ENCODE measurements around the gene ITGA2. TPM values are rescaled to one million over a fixed set of nuclear protein-coding genes. Genes with fewer than 3 reads are reported as not detected.
"Not testable (repeated sequence)": the region's sequence is repeated elsewhere in the genome, so short reads cannot be mapped to it uniquely, and the experiment has no call there.

The ITGA2 gene
- total and polyA plus RNA-seq, 4 experiments from 2014 or later, result 0.30 to 1.6 (median 0.93) TPM

DNA sequence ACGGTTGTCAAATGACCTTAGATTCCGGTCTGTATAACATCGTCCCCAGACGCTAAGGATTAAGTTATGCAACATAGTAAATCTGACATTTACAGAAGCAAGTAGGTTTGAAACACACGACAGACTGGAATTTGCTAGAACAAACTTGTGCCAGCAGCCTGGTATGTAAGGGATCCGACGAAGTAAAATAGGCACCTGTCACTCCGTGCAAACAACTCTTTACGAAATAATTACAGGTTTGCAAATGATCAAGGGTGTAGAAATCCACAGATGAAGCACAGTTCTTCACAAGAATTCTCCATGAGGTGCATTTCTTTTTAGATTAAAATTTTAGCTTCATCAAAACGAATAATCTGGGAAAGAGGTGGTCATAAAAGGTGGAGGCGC is 119.9 kb downstream of the ITGA2 start:
- ChIA-PET POLR2A (ENCODE audit: partially characterized antibody) (interaction anchor here (0.8 to 1.4 kb wide), 10 partner anchors 11 to 1201 kb away, joined by 3 to 6 read pairs (median 4); partner anchors contain the start of gene ARL15), CTCF (ENCODE audit: partially characterized antibody) (interaction anchor here (1.0 to 2.5 kb wide), 5 partner anchors 10 to 161 kb away, joined by 4 to 14 read pairs (median 4); no protein-coding TSS in a partner anchor)
- Histone ChIP-seq H3K9me3 (ENCODE audit: control insufficient read depth in 1 of 2, low read length in 2 of 2) (no peaks in the 10 kb centered on the region), H3K27me3 (ENCODE audit: insufficient read depth, low read length) (no peaks in the 10 kb centered on the region), H3K36me3 (ENCODE audit: insufficient read depth, low read length) (no peaks in the 10 kb centered on the region), H3K4me1 (ENCODE audit: insufficient read depth, low read length) (peaks cover 34% of the 10 kb centered on the region), H3K27ac (ENCODE audit: low read depth, low read length) (peak overlapping the region; percentile 68), H3K4me3 (ENCODE audit: low read length in 2 of 2) (peak overlapping the region; percentile 82 to 97)
- intact Hi-C loops (cut with micrococcal nuclease), result loop anchor here (1.0 to 10.0 kb wide), 4 partner anchors 122 to 1202 kb away; partner anchors contain the start of gene ITGA2
- H3K9me3 Mint-ChIP-seq, result no peaks in the 10 kb centered on the region
- H3K36me3 Mint-ChIP-seq, result peaks cover 10 to 31% of the 10 kb centered on the region in 2 donors
- no peaks in the 10 kb centered on the region for H3K27me3 Mint-ChIP-seq
- no peak for DNase-seq
- H3K27ac Mint-ChIP-seq, result peak overlapping the region; percentile 75 to 96 (median 90)
- H3K4me3 Mint-ChIP-seq, result peak overlapping the region; percentile 90 to 98 (median 95)
- peaks cover 31 to 59% (median 40%) of the 10 kb centered on the region in 4 donors for H3K4me1 Mint-ChIP-seq

DNA sequence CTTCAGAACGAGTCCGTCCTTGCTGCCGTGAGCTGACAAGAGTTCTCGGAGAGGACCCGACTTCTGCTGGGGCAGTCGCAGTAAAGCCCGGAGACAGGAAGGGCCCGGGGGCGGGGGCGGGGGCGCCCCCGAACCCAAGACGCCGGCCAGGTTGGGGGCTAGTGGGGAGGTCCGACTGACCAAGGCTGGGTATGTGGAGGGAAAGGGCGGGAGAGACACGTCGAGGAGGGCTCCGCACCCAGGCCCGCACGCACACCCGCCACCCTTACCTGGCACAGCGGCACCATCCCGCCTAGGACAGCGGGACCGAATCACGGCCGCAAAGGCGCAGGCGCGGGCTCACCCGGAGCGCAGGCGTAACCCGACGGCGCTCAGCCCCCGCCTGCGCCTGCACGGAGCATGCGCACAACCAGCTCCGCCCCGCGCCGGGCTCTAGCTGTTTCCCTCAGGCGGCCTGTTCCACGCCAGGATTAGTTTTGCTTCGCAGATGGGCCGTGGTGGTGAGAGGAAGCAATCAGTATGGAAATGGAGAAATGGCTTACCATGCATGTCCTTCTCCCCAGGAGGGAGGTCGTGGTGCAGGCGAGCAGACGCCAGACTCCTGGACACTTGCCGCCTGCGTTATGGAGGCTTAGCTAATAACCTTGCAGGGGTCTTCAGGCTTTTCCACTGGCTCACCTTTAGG is 120.4 kb downstream of the ITGA2 start, which contains the start of gene MOCS2:
Gene MOCS2 (minus strand): TSS at position 315 of the 685 bp plus-strand sequence. CDS start 2,583 bp downstream, outside the sequence.
- Histone ChIP-seq H3K4me1 (ENCODE audit: insufficient read depth, low read length) (peaks cover 34% of the 10 kb centered on the region), H3K4me3 (ENCODE audit: low read length in 2 of 2) (peak within 1 kb of the TSS; percentile 82 to 97), H3K36me3 (ENCODE audit: insufficient read depth, low read length) (no peaks in the 10 kb centered on the region), H3K27ac (ENCODE audit: low read depth, low read length) (peak within 1 kb of the TSS; percentile 68), H3K9me3 (ENCODE audit: control insufficient read depth in 1 of 2, low read length in 2 of 2) (no peaks in the 10 kb centered on the region), H3K27me3 (ENCODE audit: insufficient read depth, low read length) (no peaks in the 10 kb centered on the region)
- Mint-ChIP-seq H3K27me3 (no peaks in the 10 kb centered on the region), H3K4me1 (peaks cover 31 to 59% (median 40%) of the 10 kb centered on the region in 4 donors), H3K4me3 (peak within 1 kb of the TSS; percentile 90 to 98 (median 95)), H3K36me3 (peaks cover 10 to 27% of the 10 kb centered on the region in 2 donors), H3K9me3 (no peaks in the 10 kb centered on the region), H3K27ac (peak within 1 kb of the TSS; percentile 75 to 97 (median 95))
- peak; percentile 86 to 93 (median 91) for DNase-seq
- ChIA-PET POLR2A (ENCODE audit: partially characterized antibody) (interaction anchor here (0.6 to 1.4 kb wide), 14 partner anchors 8 to 1201 kb away, joined by 3 to 6 read pairs (median 3); partner anchors contain the start of gene ARL15), CTCF (ENCODE audit: partially characterized antibody) (interaction anchor here (0.8 to 2.5 kb wide), 6 partner anchors 9 to 161 kb away, joined by 3 to 14 read pairs (median 4); no protein-coding TSS in a partner anchor)
- intact Hi-C loops (cut with micrococcal nuclease), result loop anchor here (1.0 to 10.0 kb wide), 4 partner anchors 122 to 1202 kb away; partner anchors contain the start of gene ITGA2

DNA sequence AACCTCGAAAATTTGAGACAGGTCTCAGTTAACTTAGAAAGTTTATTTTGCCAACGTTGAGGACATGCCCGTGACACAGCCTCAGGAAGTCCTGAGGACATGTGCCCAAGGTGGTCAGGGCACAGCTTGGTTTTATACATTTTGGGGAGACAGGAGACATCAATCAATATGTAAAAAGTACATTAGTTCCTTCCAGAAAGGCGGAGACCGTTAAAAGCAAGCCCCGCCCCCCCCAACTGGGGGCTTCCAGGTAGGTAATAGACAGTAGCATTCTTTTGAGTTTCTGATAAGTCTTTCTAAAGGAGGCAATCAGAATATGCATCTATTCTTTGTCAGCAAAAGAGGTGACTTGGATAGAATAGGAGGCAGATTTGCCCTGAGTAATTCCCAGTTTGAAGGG is 121.0 kb downstream of the ITGA2 start:
- H3K9me3 ChIP-seq (ENCODE audit: control insufficient read depth in 1 of 2, low read length in 2 of 2), result no peaks in the 10 kb centered on the region
- H3K27ac Mint-ChIP-seq, result peak overlapping the region; percentile 75 to 97 (median 89)
- no peaks in the 10 kb centered on the region for H3K9me3 Mint-ChIP-seq
- H3K4me1 Mint-ChIP-seq, result peaks cover 30 to 54% (median 37%) of the 10 kb centered on the region in 4 donors
- intact Hi-C loops (cut with micrococcal nuclease), result no loop called here
- H3K4me1 ChIP-seq (ENCODE audit: insufficient read depth, low read length), result peaks cover 34% of the 10 kb centered on the region
- CTCF ChIA-PET (ENCODE audit: partially characterized antibody), result interaction anchor here (0.8 to 2.5 kb wide), 6 partner anchors 8 to 162 kb away, joined by 3 to 14 read pairs (median 4); no protein-coding TSS in a partner anchor
- peaks cover 10 to 24% of the 10 kb centered on the region in 2 donors for H3K36me3 Mint-ChIP-seq
- peak overlapping the region; percentile 68 for H3K27ac ChIP-seq (ENCODE audit: low read depth, low read length)
- POLR2A ChIA-PET (ENCODE audit: partially characterized antibody), result interaction anchor here (0.6 to 1.4 kb wide), 14 partner anchors 9 to 1200 kb away, joined by 3 to 6 read pairs (median 3); partner anchors contain the start of gene ARL15
- no peaks in the 10 kb centered on the region for H3K27me3 ChIP-seq (ENCODE audit: insufficient read depth, low read length)
- peak overlapping the region; percentile 90 to 98 (median 95) for H3K4me3 Mint-ChIP-seq
- H3K36me3 ChIP-seq (ENCODE audit: insufficient read depth, low read length), result no peaks in the 10 kb centered on the region
- peak overlapping the region; percentile 82 to 97 for H3K4me3 ChIP-seq (ENCODE audit: low read length in 2 of 2)
- DNase-seq, result no peak
- H3K27me3 Mint-ChIP-seq, result no peaks in the 10 kb centered on the region

DNA sequence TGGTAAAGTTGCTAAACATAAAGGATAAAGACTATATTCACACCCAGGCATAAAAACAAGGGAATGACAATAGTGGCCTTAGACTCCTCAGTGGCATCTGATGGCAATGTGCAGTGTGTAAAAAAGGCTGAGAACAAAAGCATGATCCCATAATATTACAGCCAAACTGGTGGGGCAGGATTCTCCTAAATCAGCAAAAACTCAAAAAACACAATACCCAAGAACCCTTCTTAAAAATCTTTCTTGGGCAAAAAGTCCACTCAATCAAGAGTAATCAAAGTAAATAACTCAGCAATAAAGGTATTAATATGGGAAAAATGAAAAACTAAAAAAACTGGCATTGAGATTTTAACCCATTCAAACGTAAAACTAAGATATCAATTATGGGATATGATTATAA is 122.0 kb downstream of the ITGA2 start:
- peaks cover 33% of the 10 kb centered on the region for H3K4me1 ChIP-seq (ENCODE audit: insufficient read depth, low read length)
- Mint-ChIP-seq H3K4me1 (peaks cover 21 to 44% (median 27%) of the 10 kb centered on the region in 4 donors), H3K4me3 (peak overlapping the region in 5 of 8 donors; percentile 36 to 96 (median 94)), H3K27me3 (no peaks in the 10 kb centered on the region), H3K9me3 (no peaks in the 10 kb centered on the region), H3K27ac (no peak overlapping the region), H3K36me3 (peaks cover 3 to 15% of the 10 kb centered on the region in 2 donors)
- H3K27me3 ChIP-seq (ENCODE audit: insufficient read depth, low read length), result no peaks in the 10 kb centered on the region
- intact Hi-C loops (cut with micrococcal nuclease), result no loop called here
- no peak overlapping the region for H3K4me3 ChIP-seq (ENCODE audit: low read length in 2 of 2)
- H3K36me3 ChIP-seq (ENCODE audit: insufficient read depth, low read length), result no peaks in the 10 kb centered on the region
- H3K27ac ChIP-seq (ENCODE audit: low read depth, low read length), result no peak overlapping the region
- CTCF ChIA-PET (ENCODE audit: partially characterized antibody), result no interaction called here
- POLR2A ChIA-PET (ENCODE audit: partially characterized antibody), result no interaction called here
- DNase-seq, result no peak
- no peaks in the 10 kb centered on the region for H3K9me3 ChIP-seq (ENCODE audit: control insufficient read depth in 1 of 2, low read length in 2 of 2)

DNA sequence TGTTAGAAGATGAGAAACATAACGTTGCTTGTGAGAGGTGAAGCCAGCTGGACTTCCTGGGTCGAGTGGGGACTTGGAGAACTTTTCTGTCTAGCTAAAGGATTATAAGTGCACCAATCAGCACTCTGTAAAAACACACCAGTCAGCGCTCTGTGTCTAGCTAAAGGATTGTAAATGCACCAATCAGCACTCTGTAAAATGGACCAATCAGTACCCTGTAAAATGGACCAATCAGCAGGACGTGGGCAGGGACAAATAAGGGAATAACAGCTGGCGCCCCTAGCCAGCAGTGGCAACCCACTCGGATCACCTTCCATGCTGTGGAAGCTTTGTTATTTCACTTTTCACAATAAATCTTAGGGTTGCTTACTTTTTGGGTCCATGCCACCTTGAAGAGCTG is 123.2 kb downstream of the ITGA2 start:
- POLR2A ChIA-PET (ENCODE audit: partially characterized antibody); H3K27me3 ChIP-seq (ENCODE audit: insufficient read depth, low read length); H3K9me3 ChIP-seq (ENCODE audit: control insufficient read depth in 1 of 2, low read length in 2 of 2); H3K27ac ChIP-seq (ENCODE audit: low read depth, low read length); H3K4me3 ChIP-seq (ENCODE audit: low read length in 2 of 2); H3K27me3 Mint-ChIP-seq; intact Hi-C loops (cut with micrococcal nuclease); DNase-seq; H3K9me3 Mint-ChIP-seq; CTCF ChIA-PET (ENCODE audit: partially characterized antibody); H3K36me3 Mint-ChIP-seq; H3K36me3 ChIP-seq (ENCODE audit: insufficient read depth, low read length); H3K4me3 Mint-ChIP-seq; H3K27ac Mint-ChIP-seq: not testable (repeated sequence)
- H3K4me1 Mint-ChIP-seq, result peaks cover 12 to 32% (median 19%) of the 10 kb centered on the region in 4 donors
- peaks cover 28% of the 10 kb centered on the region for H3K4me1 ChIP-seq (ENCODE audit: insufficient read depth, low read length)

DNA sequence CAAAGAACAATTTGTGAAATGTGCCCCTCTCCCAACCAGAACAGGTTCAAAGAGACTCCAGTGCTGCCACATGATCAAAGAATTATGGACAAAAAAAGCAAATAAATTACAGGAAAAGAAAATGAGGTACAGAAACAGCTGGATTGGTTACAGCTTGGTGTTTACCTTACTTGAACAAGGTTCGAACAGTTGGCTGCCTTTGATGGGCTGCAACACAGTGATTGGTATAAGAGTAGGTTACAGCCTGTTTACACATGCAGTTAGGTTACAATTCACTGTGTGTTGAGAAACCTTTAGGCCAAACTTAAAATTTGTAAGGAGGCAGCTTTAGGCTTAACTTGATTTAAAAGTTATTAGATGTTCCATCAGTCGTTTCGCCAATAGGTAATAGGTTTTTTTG is 123.8 kb downstream of the ITGA2 start:
- no peak overlapping the region for H3K4me3 ChIP-seq (ENCODE audit: low read length in 2 of 2)
- DNase-seq, result no peak
- H3K27me3 Mint-ChIP-seq, result no peaks in the 10 kb centered on the region
- no peaks in the 10 kb centered on the region for H3K36me3 ChIP-seq (ENCODE audit: insufficient read depth, low read length)
- CTCF ChIA-PET (ENCODE audit: partially characterized antibody), result no interaction called here
- no peak overlapping the region for H3K27ac ChIP-seq (ENCODE audit: low read depth, low read length)
- intact Hi-C loops (cut with micrococcal nuclease), result no loop called here
- H3K4me1 ChIP-seq (ENCODE audit: insufficient read depth, low read length), result peaks cover 22% of the 10 kb centered on the region
- H3K9me3 Mint-ChIP-seq, result no peaks in the 10 kb centered on the region
- peaks cover 0 to 8% of the 10 kb centered on the region in 2 donors for H3K36me3 Mint-ChIP-seq
- POLR2A ChIA-PET (ENCODE audit: partially characterized antibody), result no interaction called here
- no peaks in the 10 kb centered on the region for H3K9me3 ChIP-seq (ENCODE audit: control insufficient read depth in 1 of 2, low read length in 2 of 2)
- H3K4me1 Mint-ChIP-seq, result peaks cover 11 to 26% (median 14%) of the 10 kb centered on the region in 4 donors
- no peaks in the 10 kb centered on the region for H3K27me3 ChIP-seq (ENCODE audit: insufficient read depth, low read length)
- no peak overlapping the region for H3K4me3 Mint-ChIP-seq
- H3K27ac Mint-ChIP-seq, result no peak overlapping the region

DNA sequence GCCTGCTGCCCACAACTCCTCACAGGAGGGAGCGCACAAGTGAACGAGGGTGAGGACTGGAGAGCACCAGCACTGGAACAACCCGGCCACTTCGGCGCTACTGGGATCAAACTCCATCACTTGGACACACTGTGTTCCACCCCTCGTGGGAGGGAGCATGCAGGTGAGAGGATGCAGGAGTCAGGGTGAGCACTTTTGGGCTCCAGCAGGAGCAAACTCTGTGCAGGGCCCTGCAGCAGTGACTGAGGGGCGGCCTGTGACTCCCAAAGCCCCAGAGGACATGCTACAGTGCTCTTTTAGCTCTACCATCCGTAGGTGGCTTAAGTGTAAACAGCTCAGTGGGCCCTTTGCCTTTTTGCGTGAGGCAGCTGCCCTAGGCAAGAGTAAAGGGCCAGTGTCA is 124.8 kb downstream of the ITGA2 start:
- DNase-seq, result no peak
- no peaks in the 10 kb centered on the region for H3K9me3 ChIP-seq (ENCODE audit: control insufficient read depth in 1 of 2, low read length in 2 of 2)
- CTCF ChIA-PET (ENCODE audit: partially characterized antibody), result interaction anchor here (3.7 kb wide), 1 partner anchor 166 kb away, joined by 21 read pairs; no protein-coding TSS in a partner anchor
- Mint-ChIP-seq H3K36me3 (peaks cover 0 to 6% of the 10 kb centered on the region in 2 donors), H3K9me3 (no peaks in the 10 kb centered on the region), H3K4me1 (peaks cover 10 to 18% (median 10%) of the 10 kb centered on the region in 4 donors), H3K27me3 (peaks cover 0 to 1% of the 10 kb centered on the region in 2 donors), H3K4me3 (no peak overlapping the region), H3K27ac (no peak overlapping the region)
- H3K27me3 ChIP-seq (ENCODE audit: insufficient read depth, low read length), result no peaks in the 10 kb centered on the region
- POLR2A ChIA-PET (ENCODE audit: partially characterized antibody), result no interaction called here
- intact Hi-C loops (cut with micrococcal nuclease), result no loop called here
- H3K36me3 ChIP-seq (ENCODE audit: insufficient read depth, low read length), result no peaks in the 10 kb centered on the region
- no peak overlapping the region for H3K27ac ChIP-seq (ENCODE audit: low read depth, low read length)
- H3K4me3 ChIP-seq (ENCODE audit: low read length in 2 of 2), result no peak overlapping the region
- peaks cover 12% of the 10 kb centered on the region for H3K4me1 ChIP-seq (ENCODE audit: insufficient read depth, low read length)

Measured in CD4-positive, alpha-beta memory T cell (primary cell).